Left hindlimb (tissue), 1 donor: Measurements from ENCODE around the gene SGPP2.
"Not testable (repeated sequence)": the region's sequence is repeated elsewhere in the genome, so short reads cannot be mapped to it uniquely, and the experiment has no call there.

ENCODE experiments used
- DNase-seq: peaks from one replicate; pipeline ENCODE4 v3.0.0-alpha.2; 2018

Gene SGPP2

GRCh38 chr2:222582928-222583327, 158.6 kb downstream of the SGPP2 start:
- no peak for DNase-seq

GRCh38 chr2:222584589-222584988, 160.2 kb downstream of the SGPP2 start:
- DNase-seq, result not testable (repeated sequence)

DNA sequence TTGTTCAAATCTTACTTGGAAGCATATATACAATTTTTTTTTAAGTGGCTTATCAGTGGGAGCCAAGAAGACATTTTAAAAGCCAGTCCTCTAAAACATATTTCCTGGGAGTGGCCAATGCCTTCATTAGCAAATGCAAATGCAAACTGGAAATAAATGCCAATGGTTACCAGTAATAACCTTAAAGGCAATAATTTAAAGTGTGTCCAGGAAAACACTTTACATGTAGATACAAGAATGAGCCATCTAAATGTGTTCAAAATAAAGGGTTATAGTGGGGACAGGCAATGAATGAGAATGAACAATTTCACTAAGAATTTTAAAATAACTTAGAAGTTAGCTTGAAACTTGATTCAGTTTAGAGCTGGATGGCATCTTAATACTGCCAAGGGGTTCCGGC, 167.3 kb downstream of the SGPP2 start:
- DNase-seq, result no peak

GRCh38 chr2:222592176-222592575, 167.8 kb downstream of the SGPP2 start:
- DNase-seq, result no peak

- no peak for DNase-seq
Observed at GRCh38 chr2:222594679-222595078, 170.3 kb downstream of the SGPP2 start.

GRCh38 chr2:222595581-222595980, 171.2 kb downstream of the SGPP2 start:
- DNase-seq, result no peak

DNA sequence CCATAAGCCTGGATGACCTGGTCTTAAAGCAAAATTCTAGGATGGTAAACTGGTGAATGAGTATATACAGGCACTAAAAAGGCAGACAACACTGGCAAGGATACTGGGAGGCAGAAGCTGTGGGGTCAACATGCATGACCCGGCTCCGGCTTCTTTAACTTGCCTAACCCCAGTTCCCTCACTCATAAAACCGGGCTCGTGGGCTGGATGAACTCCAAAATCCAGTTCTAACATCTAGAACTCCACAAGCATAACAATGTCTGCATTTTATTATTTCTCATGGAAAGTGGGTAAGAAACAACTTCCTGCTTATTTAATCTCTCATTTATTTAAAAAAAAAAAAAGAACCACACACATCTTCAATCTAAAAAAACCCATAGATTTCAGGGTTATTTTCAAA, 174.3 kb downstream of the SGPP2 start:
- DNase-seq, result no peak

DNA sequence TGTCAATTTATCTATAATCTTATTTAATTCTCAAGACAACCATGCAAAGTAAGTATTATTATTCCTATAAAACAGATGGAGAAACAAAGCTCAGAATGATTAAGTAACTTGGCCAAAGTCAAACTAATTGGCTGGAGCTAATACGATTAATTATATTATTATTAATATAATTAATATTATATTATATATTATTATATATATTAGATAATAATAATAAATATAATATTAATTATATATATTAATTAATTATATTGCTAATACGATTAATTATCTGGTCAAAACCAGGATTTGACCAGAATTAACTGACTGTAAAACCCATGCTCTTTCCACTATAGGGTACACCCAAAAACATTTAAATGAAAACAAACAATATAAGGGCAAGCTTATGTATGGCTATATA, 179.2 kb downstream of the SGPP2 start:
- DNase-seq, result no peak

DNA sequence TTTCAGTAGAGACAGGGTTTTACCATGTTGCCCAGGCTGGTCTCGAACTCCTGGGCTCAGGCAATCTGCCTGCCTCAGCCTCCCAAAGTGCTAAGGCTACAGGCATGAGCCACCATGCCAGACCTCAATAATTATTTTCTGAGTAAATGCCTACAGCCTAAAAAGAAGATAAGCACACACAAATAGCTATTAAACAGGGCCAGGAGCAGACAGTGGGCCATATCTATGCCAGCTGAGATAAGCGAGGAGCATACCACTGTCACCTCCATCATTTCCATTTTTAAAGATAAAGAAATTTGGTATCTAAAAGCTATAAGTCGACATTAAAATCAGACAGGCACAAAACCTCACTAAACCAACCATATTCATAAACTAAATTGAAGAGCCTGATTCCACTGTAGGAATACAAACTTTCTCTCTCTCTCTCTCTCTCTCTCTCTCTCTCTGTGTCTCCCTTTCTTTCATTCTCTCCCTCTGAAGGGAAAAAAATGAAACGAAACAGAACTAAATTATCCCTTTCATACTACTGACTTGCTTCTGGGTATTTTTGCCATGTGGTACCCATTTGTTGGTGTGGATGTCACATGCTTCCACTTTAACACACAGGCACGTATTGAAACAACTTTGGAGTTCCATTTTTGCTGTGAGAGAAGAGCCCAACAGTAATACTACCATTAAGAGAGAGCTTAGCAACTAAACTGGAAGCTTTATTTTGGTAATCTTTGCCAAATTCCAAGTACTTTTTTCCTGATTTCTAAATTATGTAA, 180.6 kb downstream of the SGPP2 start:
- DNase-seq, result no peak

- no peak for DNase-seq
Observed at GRCh38 chr2:222606306-222606705, 182.0 kb downstream of the SGPP2 start.

GRCh38 chr2:222608081-222608480, 183.7 kb downstream of the SGPP2 start:
- DNase-seq, result no peak

DNA sequence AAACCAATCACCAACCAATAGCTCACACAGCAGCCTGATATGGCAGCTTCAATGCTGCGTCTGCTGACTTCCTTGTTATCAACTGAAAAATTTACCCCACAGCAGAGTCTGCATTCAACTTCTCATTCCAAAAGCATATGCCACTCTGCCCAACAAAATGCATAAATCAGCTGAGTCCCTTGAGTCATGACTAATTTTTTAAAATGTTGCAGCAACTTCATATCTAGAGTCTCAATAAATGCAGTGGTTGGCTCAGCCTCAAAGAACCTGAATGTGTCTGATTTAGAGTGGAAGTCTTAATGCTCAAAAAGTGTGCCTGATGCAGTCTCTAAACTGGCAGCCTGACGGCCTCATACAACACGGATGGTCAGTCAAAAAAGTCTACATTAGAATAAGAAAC, 185.0 kb downstream of the SGPP2 start:
- no peak for DNase-seq
